Measurements from ENCODE around the gene PRLR. TPM values are rescaled to one million over a fixed set of nuclear protein-coding genes. Genes with fewer than 3 reads are reported as not detected.

PRLR gene
- total RNA-seq, 1 experiment from 2014 or later, result 0.59 TPM

GRCh38 chr5:35244171-35244570, 13.9 kb upstream of the PRLR start:
- no peak overlapping the region for H3K4me3 Mint-ChIP-seq (ENCODE audit: low read depth, unreplicated experiment)
- TF ChIP-seq CTCF (IDR thresholded peaks at IDR 0.05; ENCODE audit: unreplicated experiment), result no peak
- no peaks in the 10 kb centered on the region for H3K27me3 Mint-ChIP-seq (ENCODE audit: unreplicated experiment)
- BruUV-seq (replicated peaks), result no TSS peak
- H3K9me3 Mint-ChIP-seq (ENCODE audit: low read depth, unreplicated experiment), result no peaks in the 10 kb centered on the region
- no peak for DNase-seq
- H3K36me3 Mint-ChIP-seq (ENCODE audit: insufficient read depth, unreplicated experiment), result no peaks in the 10 kb centered on the region
- intact Hi-C loops (cut with micrococcal nuclease; ENCODE audit: unreplicated experiment), result no loop called here
- H3K27ac Mint-ChIP-seq (ENCODE audit: unreplicated experiment), result no peak overlapping the region
- no peaks in the 10 kb centered on the region for H3K4me1 Mint-ChIP-seq (ENCODE audit: low read depth, unreplicated experiment)
- CTCF ChIA-PET, result no interaction called here

GRCh38 chr5:35242702-35243258, 12.5 kb upstream of the PRLR start:
- H3K27ac Mint-ChIP-seq (ENCODE audit: unreplicated experiment), result no peak overlapping the region

GRCh38 chr5:35240892-35241291, 10.6 kb upstream of the PRLR start:
- Mint-ChIP-seq H3K36me3 (ENCODE audit: insufficient read depth, unreplicated experiment) (no peaks in the 10 kb centered on the region), H3K9me3 (ENCODE audit: low read depth, unreplicated experiment) (no peaks in the 10 kb centered on the region), H3K4me3 (ENCODE audit: low read depth, unreplicated experiment) (no peak overlapping the region), H3K4me1 (ENCODE audit: low read depth, unreplicated experiment) (peaks cover 11% of the 10 kb centered on the region), H3K27ac (ENCODE audit: unreplicated experiment) (no peak overlapping the region), H3K27me3 (ENCODE audit: unreplicated experiment) (no peaks in the 10 kb centered on the region)
- intact Hi-C loops (cut with micrococcal nuclease; ENCODE audit: unreplicated experiment), result no loop called here
- BruUV-seq (replicated peaks), result no TSS peak
- TF ChIP-seq CTCF (IDR thresholded peaks at IDR 0.05; ENCODE audit: unreplicated experiment), result no peak
- CTCF ChIA-PET, result no interaction called here
- no peak for DNase-seq

More at GRCh38 chr5:35242702-35243258, 12.5 kb upstream of the PRLR start:
- no peak overlapping the region for H3K4me3 Mint-ChIP-seq (ENCODE audit: low read depth, unreplicated experiment)
- H3K4me1 Mint-ChIP-seq (ENCODE audit: low read depth, unreplicated experiment), result peaks cover 4% of the 10 kb centered on the region
- H3K27me3 Mint-ChIP-seq (ENCODE audit: unreplicated experiment), result no peaks in the 10 kb centered on the region
- TF ChIP-seq CTCF (IDR thresholded peaks at IDR 0.05; ENCODE audit: unreplicated experiment), result no peak
- CTCF ChIA-PET, result no interaction called here
- no peaks in the 10 kb centered on the region for H3K9me3 Mint-ChIP-seq (ENCODE audit: low read depth, unreplicated experiment)
- no peaks in the 10 kb centered on the region for H3K36me3 Mint-ChIP-seq (ENCODE audit: insufficient read depth, unreplicated experiment)
- no peak for DNase-seq
- intact Hi-C loops (cut with micrococcal nuclease; ENCODE audit: unreplicated experiment), result no loop called here
- no TSS peak for BruUV-seq (replicated peaks)

GRCh38 chr5:35239911-35240610, 9.8 kb upstream of the PRLR start:
- Mint-ChIP-seq H3K4me1 (ENCODE audit: low read depth, unreplicated experiment) (peaks cover 11% of the 10 kb centered on the region), H3K4me3 (ENCODE audit: low read depth, unreplicated experiment) (no peak overlapping the region), H3K27me3 (ENCODE audit: unreplicated experiment) (no peaks in the 10 kb centered on the region), H3K36me3 (ENCODE audit: insufficient read depth, unreplicated experiment) (no peaks in the 10 kb centered on the region), H3K9me3 (ENCODE audit: low read depth, unreplicated experiment) (no peaks in the 10 kb centered on the region), H3K27ac (ENCODE audit: unreplicated experiment) (no peak overlapping the region)
- intact Hi-C loops (cut with micrococcal nuclease; ENCODE audit: unreplicated experiment), result no loop called here
- DNase-seq, result no peak
- TF ChIP-seq CTCF (IDR thresholded peaks at IDR 0.05; ENCODE audit: unreplicated experiment), result no peak
- BruUV-seq (replicated peaks), result no TSS peak
- CTCF ChIA-PET, result no interaction called here

Measured in Calu3 (cell line).